Activated CD8-positive, alpha-beta memory T cell treated with anti-CD3 and anti-CD28 coated beads, Interleukin-2, amount 10 ng/mL, durations not matched to agents 7 days and 5 days (primary cell): ENCODE results near the gene NRP1. TPM values are rescaled to one million over a fixed set of nuclear protein-coding genes. Genes with fewer than 3 reads are reported as not detected.

Source experiments
- ATAC-seq: fragments of 150-1000 bp; cut with Tn5 transposase; one replicate; pipeline ENCODE4 v1.10.0; 2021; ENCODE audit warnings: moderate library complexity
- CTCF ChIA-PET: fragments of 350-600 bp; sonication (Branson Sonifier 250); formaldehyde crosslinking; loops from one replicate; lab custom pipeline; 2021; ENCODE audit warnings: antibody characterized with exemption; lab: Charles Lee
- DNase-seq: peaks from one replicate; pipeline ENCODE4 v3.0.0-alpha.2; 2020
- H3K27ac Mint-ChIP-seq: one replicate; pipeline ENCODE4 v1.8.0; 2021; ENCODE audit warnings: mild to moderate bottlenecking, mixed read lengths
- H3K27me3 Mint-ChIP-seq: one replicate; pipeline ENCODE4 v1.8.0; 2021; ENCODE audit warnings: mixed read lengths
- H3K36me3 Mint-ChIP-seq: one replicate; pipeline ENCODE4 v1.8.0; 2021; ENCODE audit warnings: mild to moderate bottlenecking, mixed read lengths
- H3K4me1 Mint-ChIP-seq: one replicate; pipeline ENCODE4 v1.8.0; 2021; ENCODE audit warnings: mixed read lengths
- H3K4me3 Mint-ChIP-seq: one replicate; pipeline ENCODE4 v1.8.0; 2021; ENCODE audit warnings: mild to moderate bottlenecking, moderate library complexity, mixed read lengths
- H3K9me3 Mint-ChIP-seq: one replicate; pipeline ENCODE4 v1.8.0; 2022; ENCODE audit warnings: low read depth, mixed read lengths
- total RNA-seq, 2 experiments: library from RNA; stranded (reverse); gene quantifications; one replicate each; pipeline ENCODE4 v1.2.3, GENCODE V29; 2021

The NRP1 gene
- total RNA-seq, 2 experiments from 2014 or later, result 0.55 to 2.0 TPM

- no peak overlapping the region for H3K27ac Mint-ChIP-seq
- peaks cover 55% of the 10 kb centered on the region for H3K4me1 Mint-ChIP-seq
- no peaks in the 10 kb centered on the region for H3K9me3 Mint-ChIP-seq
- CTCF ChIA-PET, result interaction anchor here (1.1 to 2.7 kb wide), 3 partner anchors 9 to 13 kb away, joined by 3 to 13 read pairs (median 6); no protein-coding TSS in a partner anchor
- H3K36me3 Mint-ChIP-seq, result no peaks in the 10 kb centered on the region
- DNase-seq, result no peak
- no peaks in the 10 kb centered on the region for H3K27me3 Mint-ChIP-seq
- H3K4me3 Mint-ChIP-seq, result no peak overlapping the region
- no peak for ATAC-seq
These were observed 204.5 kb downstream of the NRP1 start for GRCh38 chr10:33129996-33130386.

GRCh38 chr10:33129141-33129995 is 205.1 kb downstream of the NRP1 start:
- Mint-ChIP-seq H3K27me3 (no peaks in the 10 kb centered on the region), H3K27ac (peak overlapping the region; percentile 27), H3K9me3 (no peaks in the 10 kb centered on the region), H3K4me1 (peaks cover 50% of the 10 kb centered on the region), H3K4me3 (no peak overlapping the region), H3K36me3 (no peaks in the 10 kb centered on the region)
- no peak for DNase-seq
- no peak for ATAC-seq
- CTCF ChIA-PET, result interaction anchor here (1.1 to 2.7 kb wide), 3 partner anchors 10 to 12 kb away, joined by 3 to 13 read pairs (median 6); no protein-coding TSS in a partner anchor

- no peaks in the 10 kb centered on the region for H3K27me3 Mint-ChIP-seq
- H3K36me3 Mint-ChIP-seq, result no peaks in the 10 kb centered on the region
- no peak overlapping the region for H3K4me3 Mint-ChIP-seq
- no peak for DNase-seq
- no peaks in the 10 kb centered on the region for H3K9me3 Mint-ChIP-seq
- no peak overlapping the region for H3K27ac Mint-ChIP-seq
- H3K4me1 Mint-ChIP-seq, result peaks cover 34% of the 10 kb centered on the region
- CTCF ChIA-PET, result interaction anchor here (1.9 to 2.1 kb wide), 2 partner anchors 11 to 26 kb away, joined by 5 to 8 read pairs; no protein-coding TSS in a partner anchor
- ATAC-seq, result no peak
These were observed 206.8 kb downstream of the NRP1 start for GRCh38 chr10:33127622-33128021.
